Suprapubic skin (tissue), 4 donors: Measurements from ENCODE around the gene UAP1. TPM values are rescaled to one million over a fixed set of nuclear protein-coding genes. Genes with fewer than 3 reads are reported as not detected.

ENCODE experiments used
- DNase-seq, 2 donors: peaks; one replicate each; pipeline ENCODE4 v3.0.0-alpha.2; 2019; ENCODE audit warnings: low spot score in 2 of 2
- H3K27ac ChIP-seq: fragments of 200-600 bp; sonication (generic); one replicate; pipeline ENCODE4 v1.5.1; 2019
- H3K27me3 ChIP-seq: fragments of 200-600 bp; sonication (generic); one replicate; pipeline ENCODE4 v1.5.1; 2019
- H3K36me3 ChIP-seq: fragments of 200-600 bp; sonication (generic); one replicate; pipeline ENCODE4 v1.5.1; 2019
- H3K4me1 ChIP-seq: fragments of 200-600 bp; sonication (generic); one replicate; pipeline ENCODE4 v1.5.1; 2019
- H3K4me3 ChIP-seq: fragments of 200-600 bp; sonication (generic); one replicate; pipeline ENCODE4 v1.5.1; 2019; ENCODE audit warnings: mild to moderate bottlenecking
- H3K9me3 ChIP-seq: fragments of 200-600 bp; sonication (generic); one replicate; pipeline ENCODE4 v1.5.1; 2019
- EP300 ChIP-seq: sonication (generic); formaldehyde crosslinking; IDR thresholded peaks from one replicate; pipeline ENCODE4 v1.6.1; 2017; ENCODE audit warnings: antibody characterized with exemption
- POLR2A ChIP-seq, 2 donors: fragments of 450-650 bp; IDR thresholded peaks; one replicate each; pipeline ENCODE4 v1.6.1; 2017; ENCODE audit warnings: antibody characterized with exemption in 2 of 2, mild to moderate bottlenecking in 2 of 2, moderate library complexity in 2 of 2
- POLR2AphosphoS5 ChIP-seq, 3 donors: sonication (generic); formaldehyde crosslinking; IDR thresholded peaks; one replicate each; pipeline ENCODE4 v1.6.1; 2017; ENCODE audit warnings: antibody characterized with exemption in 3 of 3
- WGBS: methylation state at CpG from one replicate; pipeline ENCODE4 v1.1.5; 2018; 5-methylcytosine and 5-hydroxymethylcytosine counted together
- total RNA-seq, 4 donors: library from RNA; depleted of rRNA; stranded (reverse); fragments of >200 nt; gene quantifications; one replicate each; pipeline ENCODE4 v1.1.0, GENCODE V29; 2016
- TF ChIP-seq, protein P1 (sequence below), 2 donors: fragments of 200-600 bp in 1 of 2; fragments of 450-650 bp in 1 of 2; sonication (generic) in 1 of 2; IDR thresholded peaks; one replicate each; pipeline ENCODE4 v1.5.1; 2016 to 2019; ENCODE audit warnings: antibody characterized with exemption in 2 of 2, mild to moderate bottlenecking in 1 of 2, moderate library complexity in 1 of 2

Gene UAP1
- total RNA-seq, 4 donors from 2014 or later = 27.0 to 65.7 (median 47.9) TPM

DNA sequence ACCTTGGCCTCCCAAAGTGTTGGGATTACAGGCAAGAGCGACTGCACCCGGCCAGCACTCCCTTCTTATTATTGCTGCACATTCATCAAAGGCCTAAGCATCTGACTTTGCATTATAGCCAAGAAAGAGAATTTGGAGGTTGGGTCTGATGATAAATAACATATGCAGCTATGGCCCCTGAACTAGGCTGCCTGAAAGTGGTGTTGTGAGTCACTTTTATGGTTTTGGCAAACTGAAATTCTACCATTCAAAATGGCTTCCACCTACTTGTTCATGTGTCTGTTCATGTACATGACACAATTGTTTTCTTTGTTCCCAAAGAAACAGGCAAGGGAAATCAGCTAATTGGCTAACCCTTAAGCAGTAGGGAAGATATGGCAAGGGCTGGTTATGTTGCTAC, 25.0 kb upstream of the UAP1 start:
- no peak for DNase-seq
- H3K4me1 ChIP-seq = peaks cover 3% of the 10 kb centered on the region
- no peaks in the 10 kb centered on the region for H3K9me3 ChIP-seq
- H3K27ac ChIP-seq = no peak overlapping the region
- no peak overlapping the region for H3K4me3 ChIP-seq
- H3K27me3 ChIP-seq = no peaks in the 10 kb centered on the region
- H3K36me3 ChIP-seq = no peaks in the 10 kb centered on the region
- 80% methylated on average over 2 of the region's 2 CpGs for WGBS
- TF ChIP-seq EP300 = no peak
- no peak for TF ChIP-seq POLR2A (IDR thresholded peaks at IDR 0.05)
- TF ChIP-seq, protein P1, sequence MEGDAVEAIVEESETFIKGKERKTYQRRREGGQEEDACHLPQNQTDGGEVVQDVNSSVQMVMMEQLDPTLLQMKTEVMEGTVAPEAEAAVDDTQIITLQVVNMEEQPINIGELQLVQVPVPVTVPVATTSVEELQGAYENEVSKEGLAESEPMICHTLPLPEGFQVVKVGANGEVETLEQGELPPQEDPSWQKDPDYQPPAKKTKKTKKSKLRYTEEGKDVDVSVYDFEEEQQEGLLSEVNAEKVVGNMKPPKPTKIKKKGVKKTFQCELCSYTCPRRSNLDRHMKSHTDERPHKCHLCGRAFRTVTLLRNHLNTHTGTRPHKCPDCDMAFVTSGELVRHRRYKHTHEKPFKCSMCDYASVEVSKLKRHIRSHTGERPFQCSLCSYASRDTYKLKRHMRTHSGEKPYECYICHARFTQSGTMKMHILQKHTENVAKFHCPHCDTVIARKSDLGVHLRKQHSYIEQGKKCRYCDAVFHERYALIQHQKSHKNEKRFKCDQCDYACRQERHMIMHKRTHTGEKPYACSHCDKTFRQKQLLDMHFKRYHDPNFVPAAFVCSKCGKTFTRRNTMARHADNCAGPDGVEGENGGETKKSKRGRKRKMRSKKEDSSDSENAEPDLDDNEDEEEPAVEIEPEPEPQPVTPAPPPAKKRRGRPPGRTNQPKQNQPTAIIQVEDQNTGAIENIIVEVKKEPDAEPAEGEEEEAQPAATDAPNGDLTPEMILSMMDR (IDR thresholded peaks at IDR 0.05) = no peak

DNA sequence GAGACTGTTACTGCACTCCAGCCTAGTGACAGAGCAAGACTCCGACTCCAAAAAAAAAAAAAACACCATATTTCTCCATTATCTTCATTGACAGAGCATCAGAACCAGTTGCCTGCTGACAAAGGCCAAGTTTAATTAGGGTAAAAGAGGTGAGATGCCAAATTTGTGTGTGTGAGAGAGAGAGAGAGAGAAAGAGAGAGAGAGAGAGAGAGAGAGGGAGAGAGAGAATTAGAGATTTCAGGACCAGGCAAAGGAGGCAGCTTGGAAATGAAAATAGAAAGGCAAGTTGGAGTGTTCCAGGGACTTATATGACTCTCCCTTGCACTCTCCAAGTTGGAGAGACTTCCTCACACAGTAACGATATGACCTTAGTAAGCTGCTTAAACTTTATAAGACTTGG, 24.3 kb upstream of the UAP1 start:
- Histone ChIP-seq H3K9me3 (no peaks in the 10 kb centered on the region), H3K36me3 (no peaks in the 10 kb centered on the region), H3K27me3 (no peaks in the 10 kb centered on the region), H3K27ac (no peak overlapping the region), H3K4me1 (peaks cover 10% of the 10 kb centered on the region), H3K4me3 (no peak overlapping the region)
- no peak for DNase-seq
- TF ChIP-seq, protein P1 (IDR thresholded peaks at IDR 0.05) = no peak
- TF ChIP-seq EP300 = no peak
- TF ChIP-seq POLR2A (IDR thresholded peaks at IDR 0.05) = no peak
- no peak for TF ChIP-seq POLR2AphosphoS5 (IDR thresholded peaks at IDR 0.05)
- WGBS = 67% methylated on average over 2 of the region's 2 CpGs

DNA sequence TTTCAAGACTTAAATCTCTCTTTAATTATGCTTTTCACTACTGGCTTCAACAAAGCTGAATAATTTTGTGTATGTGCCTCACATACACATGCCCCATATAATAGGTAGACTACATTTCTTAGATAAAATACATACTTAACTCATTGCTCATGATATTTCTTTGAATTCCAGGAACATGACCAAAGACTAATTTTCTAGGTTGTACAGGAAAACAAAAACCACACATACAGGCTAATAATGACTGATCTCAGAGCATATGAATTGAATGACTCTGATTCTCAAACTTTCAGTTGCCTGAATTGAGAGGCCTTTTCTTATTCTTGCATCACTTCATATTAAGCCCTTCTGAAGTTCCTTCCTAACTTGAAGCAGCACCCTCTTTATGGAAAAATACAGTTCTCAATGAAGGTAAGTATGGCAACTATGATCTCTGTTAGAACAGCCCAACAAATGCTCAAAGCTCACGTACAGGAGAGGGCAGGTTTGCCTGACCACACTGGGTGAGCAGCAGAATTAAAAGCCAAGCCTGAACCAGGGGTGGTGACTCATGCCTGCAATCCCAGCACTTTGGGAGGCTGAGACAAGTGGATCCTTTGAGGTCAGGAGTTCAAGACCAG, 22.6 kb upstream of the UAP1 start:
- TF ChIP-seq POLR2A (IDR thresholded peaks at IDR 0.05) = no peak
- TF ChIP-seq EP300 = no peak
- TF ChIP-seq, protein P1 (IDR thresholded peaks at IDR 0.05) = no peak
- no peak for TF ChIP-seq POLR2AphosphoS5 (IDR thresholded peaks at IDR 0.05)
- Histone ChIP-seq H3K4me1 (peaks cover 13% of the 10 kb centered on the region), H3K36me3 (no peaks in the 10 kb centered on the region), H3K4me3 (no peak overlapping the region), H3K9me3 (no peaks in the 10 kb centered on the region), H3K27me3 (no peaks in the 10 kb centered on the region), H3K27ac (no peak overlapping the region)
- no peak for DNase-seq
- 82% methylated on average over 1 of the region's 1 CpG for WGBS

DNA sequence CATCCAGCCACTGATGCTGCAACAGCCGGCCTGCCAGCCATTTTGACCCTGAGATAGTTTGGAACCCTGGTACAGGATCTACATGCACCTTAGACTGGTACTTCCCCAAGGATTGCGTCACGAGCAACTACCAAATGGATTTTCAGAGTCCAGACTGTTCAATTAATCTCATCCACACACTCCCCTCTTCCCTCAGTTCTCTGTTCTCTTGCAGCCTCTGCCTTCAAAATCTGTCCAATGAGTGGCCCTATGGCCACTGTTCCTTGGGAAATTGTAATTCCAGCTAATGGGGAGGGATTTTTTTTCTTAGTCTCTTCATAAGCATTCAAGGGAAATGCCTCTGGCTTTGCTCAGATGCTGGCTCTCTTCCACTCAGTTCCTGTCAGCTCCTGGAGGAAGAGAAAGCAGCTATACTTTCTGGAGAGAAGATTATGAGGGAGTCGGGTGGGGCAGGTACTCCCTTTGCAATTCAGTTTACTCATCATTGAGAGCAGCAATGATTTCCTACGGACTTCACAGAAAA, 19.8 kb upstream of the UAP1 start:
- H3K9me3 ChIP-seq = no peaks in the 10 kb centered on the region
- no peaks in the 10 kb centered on the region for H3K27me3 ChIP-seq
- no peak overlapping the region for H3K4me3 ChIP-seq
- peak in 1 of 2 donors; percentile 77 for DNase-seq
- WGBS = 39% methylated on average over 5 of the region's 5 CpGs
- TF ChIP-seq, protein P1 (IDR thresholded peaks at IDR 0.05) = no peak
- TF ChIP-seq POLR2AphosphoS5 (IDR thresholded peaks at IDR 0.05) (no peak), POLR2A (IDR thresholded peaks at IDR 0.05) (no peak), EP300 (no peak)
- no peaks in the 10 kb centered on the region for H3K36me3 ChIP-seq
- H3K27ac ChIP-seq = peak overlapping the region; percentile 29
- peaks cover 15% of the 10 kb centered on the region for H3K4me1 ChIP-seq

DNA sequence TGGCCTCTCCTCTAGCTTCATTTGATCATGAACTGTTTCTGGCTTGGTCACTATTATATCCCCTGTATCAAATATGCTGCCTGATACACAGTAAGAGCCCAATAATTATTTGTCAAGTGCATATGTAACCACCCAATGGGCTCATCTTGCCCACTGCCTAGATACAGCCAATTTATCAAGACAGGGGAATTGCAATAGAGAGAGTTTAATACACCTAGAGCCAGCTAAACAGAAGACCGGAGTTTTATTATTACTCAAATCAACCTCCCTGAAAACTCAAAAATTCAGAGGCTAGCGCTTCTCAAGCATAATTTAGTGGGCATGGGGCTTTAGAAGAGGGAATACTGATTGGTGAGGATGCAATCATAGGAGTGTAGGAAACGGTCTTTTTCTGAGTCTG, 18.3 kb upstream of the UAP1 start:
- Histone ChIP-seq H3K4me3 (no peak overlapping the region), H3K36me3 (no peaks in the 10 kb centered on the region), H3K27me3 (no peaks in the 10 kb centered on the region), H3K9me3 (no peaks in the 10 kb centered on the region), H3K4me1 (peaks cover 21% of the 10 kb centered on the region), H3K27ac (no peak overlapping the region)
- no peak for DNase-seq
- no peak for TF ChIP-seq POLR2AphosphoS5 (IDR thresholded peaks at IDR 0.05)
- no peak for TF ChIP-seq EP300
- TF ChIP-seq, protein P1 (IDR thresholded peaks at IDR 0.05) = no peak
- 91% methylated on average over 3 of the region's 3 CpGs for WGBS
